Mesendoderm (in vitro differentiated cells): ENCODE measurements around the gene EMSY.

Experiments
- DNase-seq: peaks from one replicate; pipeline ENCODE4 v3.0.0; 2013
- H2AK5ac ChIP-seq: 2 replicates; pipeline ENCODE4 v1.6.1; 2013; ENCODE audit warnings: low read length, inconsistent platforms
- H2BK120ac ChIP-seq: 2 replicates; pipeline ENCODE4 v1.6.1; 2013; ENCODE audit warnings: low read depth, mild to moderate bottlenecking, low read length, moderate library complexity, mixed read lengths
- H2BK15ac ChIP-seq: replicated peaks from 2 replicates; pipeline ENCODE4 v1.6.1; 2013; ENCODE audit warnings: low read depth, mild to moderate bottlenecking, moderate library complexity
- H2BK5ac ChIP-seq: 2 replicates; pipeline ENCODE4 v1.6.1; 2013; ENCODE audit warnings: low read length, inconsistent platforms
- H3K18ac ChIP-seq: 2 replicates; pipeline ENCODE4 v1.6.1; 2013; ENCODE audit warnings: mild to moderate bottlenecking, low read length, mixed read lengths
- H3K23ac ChIP-seq: one replicate; pipeline ENCODE4 v1.6.1; 2013; ENCODE audit warnings: low read length
- H3K27ac ChIP-seq: 2 replicates; pipeline ENCODE4 v1.5.1; 2013; ENCODE audit warnings: low read depth, mild to moderate bottlenecking, inconsistent platforms, low read length, moderate library complexity
- H3K27me3 ChIP-seq: 2 replicates; pipeline ENCODE4 v1.6.1; 2013; ENCODE audit warnings: low read length, control low read depth, mild to moderate bottlenecking, inconsistent platforms; ENCODE audit not compliant: insufficient read depth, poor library complexity
- H3K36me3 ChIP-seq: 2 replicates; pipeline ENCODE4 v1.6.1; 2013; ENCODE audit warnings: low read length, inconsistent platforms; ENCODE audit not compliant: control insufficient read depth, insufficient read depth
- H3K4ac ChIP-seq: one replicate; pipeline ENCODE4 v1.6.1; 2013; ENCODE audit warnings: low read depth, mild to moderate bottlenecking, low read length, moderate library complexity
- H3K4me1 ChIP-seq: 2 replicates; pipeline ENCODE4 v1.6.1; 2013; ENCODE audit warnings: low read depth, low read length, inconsistent platforms; ENCODE audit not compliant: control insufficient read depth
- H3K4me2 ChIP-seq: 2 replicates; pipeline ENCODE4 v1.6.1; 2013; ENCODE audit warnings: low read length
- H3K4me3 ChIP-seq: 2 replicates; pipeline ENCODE4 v1.5.1; 2013; ENCODE audit warnings: mild to moderate bottlenecking, low read length
- H3K56ac ChIP-seq: one replicate; pipeline ENCODE4 v1.6.1; 2013; ENCODE audit warnings: low read length
- H3K79me1 ChIP-seq: 2 replicates; pipeline ENCODE4 v1.6.1; 2013; ENCODE audit warnings: low read length, inconsistent platforms
- H3K79me2 ChIP-seq: 2 replicates; pipeline ENCODE4 v1.6.1; 2013; ENCODE audit warnings: mild to moderate bottlenecking, low read length; ENCODE audit not compliant: control insufficient read depth, insufficient read depth
- H3K9ac ChIP-seq: 2 replicates; pipeline ENCODE4 v1.6.1; 2013; ENCODE audit warnings: low read length, inconsistent platforms
- H4K5ac ChIP-seq: one replicate; pipeline ENCODE4 v1.6.1; 2013; ENCODE audit warnings: low read length
- H4K8ac ChIP-seq: one replicate; pipeline ENCODE4 v1.6.1; 2013; ENCODE audit warnings: low read depth, mild to moderate bottlenecking, control low read depth, low read length, moderate library complexity
- WGBS: extraction: QIAGEN DNeasy Blood & Tissue Kit; methylation state at CpG from one replicate; pipeline ENCODE4 v1.1.7; 2013; ENCODE audit warnings: low lambda C conversion rate, missing lambda C conversion rate; ENCODE audit not compliant: insufficient coverage; ENCODE audit errors: extremely low coverage; 5-methylcytosine and 5-hydroxymethylcytosine counted together

The EMSY gene

GRCh38 chr11:76459846-76460245 lies 15.0 kb downstream of the EMSY start:
- Histone ChIP-seq H3K56ac (no peak overlapping the region), H2BK15ac (no peak overlapping the region), H3K4me2 (no peak overlapping the region), H3K79me2 (peaks cover 1% of the 10 kb centered on the region), H3K4me3 (no peak overlapping the region), H2BK5ac (no peak overlapping the region), H3K23ac (no peak overlapping the region), H3K27me3 (no peaks in the 10 kb centered on the region), H4K8ac (no peak overlapping the region), H2BK120ac (no peak overlapping the region), H3K79me1 (peaks cover 6% of the 10 kb centered on the region), H3K18ac (no peak overlapping the region), H2AK5ac (no peak overlapping the region), H3K4me1 (peaks cover 2% of the 10 kb centered on the region), H4K5ac (no peak overlapping the region), H3K9ac (no peak overlapping the region), H3K4ac (no peak overlapping the region), H3K36me3 (peaks cover 1% of the 10 kb centered on the region), H3K27ac (no peak overlapping the region)
- WGBS = no CpG with 5 or more reads among the region's 3 CpGs
- no peak for DNase-seq

DNA sequence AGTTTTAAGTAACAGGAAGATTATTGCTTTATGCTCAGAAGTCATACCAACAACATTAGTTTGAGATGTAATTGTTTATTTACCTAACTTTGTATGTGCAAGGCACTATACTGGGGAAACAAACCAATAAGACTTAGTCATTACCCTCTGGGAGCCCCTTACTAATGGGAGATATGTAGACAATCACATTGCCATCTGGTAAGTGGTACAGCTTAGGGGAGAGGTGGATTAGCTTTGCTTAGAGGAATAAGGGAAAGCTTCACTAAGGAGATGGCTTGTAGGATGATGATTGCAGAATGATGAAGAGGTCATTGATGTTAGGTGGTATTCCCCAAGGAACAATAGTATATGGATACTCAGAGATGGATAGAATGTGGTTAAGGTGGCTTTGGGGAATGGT lies 17.5 kb downstream of the EMSY start:
- H3K23ac ChIP-seq = no peak overlapping the region
- H4K8ac ChIP-seq = no peak overlapping the region
- no peak overlapping the region for H3K4me2 ChIP-seq
- no peak overlapping the region for H3K9ac ChIP-seq
- no peak overlapping the region for H3K4ac ChIP-seq
- no peaks in the 10 kb centered on the region for H3K4me1 ChIP-seq
- H3K36me3 ChIP-seq = peaks cover 1% of the 10 kb centered on the region
- H2BK5ac ChIP-seq = no peak overlapping the region
- H4K5ac ChIP-seq = no peak overlapping the region
- H2AK5ac ChIP-seq = no peak overlapping the region
- H3K18ac ChIP-seq = no peak overlapping the region
- no peak overlapping the region for H3K56ac ChIP-seq
- peaks cover 6% of the 10 kb centered on the region for H3K79me1 ChIP-seq
- DNase-seq = no peak
- no peak overlapping the region for H2BK15ac ChIP-seq
- no peak overlapping the region for H3K27ac ChIP-seq
- H3K79me2 ChIP-seq = peaks cover 1% of the 10 kb centered on the region
- H3K27me3 ChIP-seq = no peaks in the 10 kb centered on the region
- no peak overlapping the region for H3K4me3 ChIP-seq
- no peak overlapping the region for H2BK120ac ChIP-seq

DNA sequence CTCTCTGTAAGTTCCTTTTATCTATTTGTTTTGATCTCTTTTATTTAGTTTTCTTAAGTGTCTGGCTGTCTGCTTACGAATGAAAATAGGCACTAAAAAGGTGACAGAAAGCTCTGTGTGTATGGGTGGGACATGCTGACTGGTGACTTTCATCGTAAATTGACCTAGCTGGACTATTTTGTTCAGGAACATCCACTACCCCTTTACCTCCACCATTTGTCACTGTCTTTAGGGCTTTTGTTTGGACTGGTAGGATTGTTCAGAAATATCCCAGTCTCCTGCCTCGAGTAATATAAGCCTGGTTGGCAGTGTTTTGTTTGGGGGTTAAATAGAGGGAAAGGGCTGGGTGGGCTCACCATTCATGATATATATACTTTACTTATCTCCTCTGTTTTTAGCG lies 20.9 kb downstream of the EMSY start:
- Histone ChIP-seq H4K5ac (no peak overlapping the region), H3K27ac (no peak overlapping the region), H3K56ac (no peak overlapping the region), H2BK5ac (no peak overlapping the region), H3K79me2 (no peaks in the 10 kb centered on the region), H2BK15ac (no peak overlapping the region), H4K8ac (no peak overlapping the region), H3K4ac (no peak overlapping the region), H3K4me1 (no peaks in the 10 kb centered on the region), H3K23ac (no peak overlapping the region), H3K4me3 (no peak overlapping the region), H3K36me3 (peaks cover 1% of the 10 kb centered on the region), H3K18ac (no peak overlapping the region), H3K9ac (no peak overlapping the region), H3K79me1 (peaks cover 3% of the 10 kb centered on the region), H3K27me3 (no peaks in the 10 kb centered on the region), H2BK120ac (no peak overlapping the region), H2AK5ac (no peak overlapping the region), H3K4me2 (no peak overlapping the region)
- DNase-seq = no peak
- no CpG with 5 or more reads among the region's 4 CpGs for WGBS

- Histone ChIP-seq H2AK5ac (no peak overlapping the region), H3K4me2 (no peak overlapping the region), H2BK5ac (no peak overlapping the region), H3K18ac (no peak overlapping the region), H3K4me1 (no peaks in the 10 kb centered on the region), H3K4me3 (no peak overlapping the region), H3K9ac (no peak overlapping the region), H3K4ac (no peak overlapping the region), H3K79me2 (no peaks in the 10 kb centered on the region), H3K27me3 (no peaks in the 10 kb centered on the region), H4K8ac (no peak overlapping the region), H3K27ac (no peak overlapping the region), H2BK15ac (no peak overlapping the region), H3K23ac (no peak overlapping the region), H3K56ac (no peak overlapping the region), H3K36me3 (peaks cover 1% of the 10 kb centered on the region), H2BK120ac (no peak overlapping the region), H3K79me1 (peaks cover 3% of the 10 kb centered on the region), H4K5ac (no peak overlapping the region)
- DNase-seq = no peak
Observed at GRCh38 chr11:76466666-76467065, 21.8 kb downstream of the EMSY start.

GRCh38 chr11:76469141-76469540 lies 24.3 kb downstream of the EMSY start:
- Histone ChIP-seq H3K27ac (no peak overlapping the region), H3K36me3 (peaks cover 3% of the 10 kb centered on the region), H3K79me2 (no peaks in the 10 kb centered on the region)

DNA sequence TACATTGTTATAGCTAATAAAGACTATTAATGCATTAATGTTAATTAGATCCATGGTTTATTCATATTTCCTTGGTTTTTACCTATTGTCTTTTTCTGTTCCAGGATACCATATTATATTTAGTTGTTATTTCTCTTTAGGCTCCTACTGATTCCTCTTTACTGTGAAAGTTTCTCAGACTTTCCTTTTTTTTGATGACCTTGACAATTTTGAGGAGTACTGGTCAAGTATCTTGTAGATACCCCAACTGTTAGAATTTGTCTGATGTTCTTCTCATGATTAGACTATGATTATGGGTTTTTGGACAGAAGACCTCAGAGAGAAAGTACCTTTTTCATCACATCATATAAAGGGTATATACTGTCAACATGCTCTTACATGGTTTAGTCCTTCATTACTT lies 26.6 kb downstream of the EMSY start:
- Histone ChIP-seq H3K23ac (no peak overlapping the region), H3K4me3 (no peak overlapping the region), H2BK120ac (no peak overlapping the region), H3K4me1 (no peaks in the 10 kb centered on the region), H3K27me3 (no peaks in the 10 kb centered on the region), H3K18ac (no peak overlapping the region), H3K36me3 (peaks cover 3% of the 10 kb centered on the region), H3K27ac (no peak overlapping the region), H3K79me1 (peaks cover 2% of the 10 kb centered on the region), H4K5ac (no peak overlapping the region), H4K8ac (no peak overlapping the region), H2BK5ac (no peak overlapping the region), H3K4ac (no peak overlapping the region), H2AK5ac (no peak overlapping the region), H3K56ac (no peak overlapping the region), H3K4me2 (no peak overlapping the region), H3K9ac (no peak overlapping the region), H3K79me2 (no peaks in the 10 kb centered on the region), H2BK15ac (no peak overlapping the region)
- DNase-seq = no peak

More at GRCh38 chr11:76469141-76469540, 24.3 kb downstream of the EMSY start:
- Histone ChIP-seq H4K8ac (peak overlapping the region; percentile 28), H2BK120ac (no peak overlapping the region), H3K4me3 (no peak overlapping the region), H2BK15ac (no peak overlapping the region), H3K79me1 (no peaks in the 10 kb centered on the region), H2AK5ac (no peak overlapping the region), H3K27me3 (no peaks in the 10 kb centered on the region), H2BK5ac (no peak overlapping the region), H3K56ac (no peak overlapping the region), H3K18ac (no peak overlapping the region), H3K23ac (no peak overlapping the region), H4K5ac (no peak overlapping the region), H3K4ac (no peak overlapping the region), H3K9ac (no peak overlapping the region), H3K4me2 (no peak overlapping the region), H3K4me1 (no peaks in the 10 kb centered on the region)
- DNase-seq = peak; percentile 56
